Skeletal muscle satellite cell (primary cell): ENCODE data around the gene GSS. TPM values are rescaled to one million over a fixed set of nuclear protein-coding genes. Genes with fewer than 3 reads are reported as not detected.

Source experiments
- H3K27me3 ChIP-seq: 2 replicates; pipeline ENCODE4 v1.7.0; 2013; ENCODE audit warnings: low read length; ENCODE audit not compliant: control insufficient read depth, insufficient read depth
- H3K36me3 ChIP-seq: 2 replicates; pipeline ENCODE4 v1.7.0; 2013; ENCODE audit warnings: mild to moderate bottlenecking, control low read depth, low read length; ENCODE audit not compliant: insufficient read depth
- H3K4me1 ChIP-seq: 2 replicates; pipeline ENCODE4 v1.7.0; 2013; ENCODE audit warnings: low read length; ENCODE audit not compliant: control insufficient read depth, insufficient read depth
- H3K4me2 ChIP-seq: 2 replicates; pipeline ENCODE4 v1.7.0; 2013; ENCODE audit warnings: mild to moderate bottlenecking, low read length
- H3K4me3 ChIP-seq: 2 replicates; pipeline ENCODE4 v1.7.0; 2013; ENCODE audit warnings: low read length
- H3K9ac ChIP-seq: 2 replicates; pipeline ENCODE4 v1.7.0; 2013; ENCODE audit warnings: mild to moderate bottlenecking, low read depth, low read length, moderate library complexity
- H3K9me3 ChIP-seq: replicated peaks from 2 replicates; pipeline ENCODE4 v1.7.0; 2013; ENCODE audit warnings: mild to moderate bottlenecking, control low read depth, low read length
- total RNA-seq: library from RNA; depleted of rRNA; stranded (reverse); fragments of >200 nt; gene quantifications from 2 replicates; pipeline ENCODE4 v1.2.3, GENCODE V29; 2012; rRNA removed

The GSS gene
- 74.3 and 82.9 TPM in 2 replicates for total RNA-seq

- no peaks in the 10 kb centered on the region for H3K27me3 ChIP-seq
- peak within 1 kb of the TSS; percentile 92 for H3K4me2 ChIP-seq
- H3K36me3 ChIP-seq = peaks cover 5% of the 10 kb centered on the region
- H3K9ac ChIP-seq = peak within 1 kb of the TSS; percentile 96
- no peaks in the 10 kb centered on the region for H3K9me3 ChIP-seq
- H3K4me1 ChIP-seq = peaks cover 5% of the 10 kb centered on the region
- peak within 1 kb of the TSS; percentile 87 for H3K4me3 ChIP-seq
Observed at GRCh38 chr20:34955231-34956040, at the start of gene GSS, which contains the start of gene MYH7B. Gene GSS, minus strand, starts transcription at chr20:34955806. Its CDS starts 3,954 bp downstream, at chr20:34951852. Gene MYH7B, plus strand, starts transcription at chr20:34955868. Its CDS starts 22,138 bp downstream, at chr20:34978006.

- H3K4me1 ChIP-seq = no peaks in the 10 kb centered on the region
- no peaks in the 10 kb centered on the region for H3K9me3 ChIP-seq
- no peak overlapping the region for H3K4me2 ChIP-seq
- peaks cover 96% of the 10 kb centered on the region for H3K36me3 ChIP-seq
- H3K9ac ChIP-seq = no peak overlapping the region
- H3K27me3 ChIP-seq = no peaks in the 10 kb centered on the region
- H3K4me3 ChIP-seq = no peak overlapping the region
Observed at GRCh38 chr20:35004749-35005462, 49.3 kb upstream of the GSS start.

- Histone ChIP-seq H3K27me3 (no peaks in the 10 kb centered on the region), H3K9ac (no peak overlapping the region), H3K4me3 (no peak overlapping the region), H3K9me3 (no peaks in the 10 kb centered on the region), H3K36me3 (peaks cover 96% of the 10 kb centered on the region), H3K4me2 (no peak overlapping the region), H3K4me1 (no peaks in the 10 kb centered on the region)
Observed at GRCh38 chr20:35004051-35004725, 48.6 kb upstream of the GSS start.

- H3K4me2 ChIP-seq = no peak overlapping the region
- H3K4me1 ChIP-seq = no peaks in the 10 kb centered on the region
- H3K36me3 ChIP-seq = peaks cover 96% of the 10 kb centered on the region
- no peak overlapping the region for H3K9ac ChIP-seq
- H3K9me3 ChIP-seq = no peaks in the 10 kb centered on the region
- H3K4me3 ChIP-seq = no peak overlapping the region
- no peaks in the 10 kb centered on the region for H3K27me3 ChIP-seq
Observed at GRCh38 chr20:35003211-35004031, 47.8 kb upstream of the GSS start.

GRCh38 chr20:35002426-35003210, 47.0 kb upstream of the GSS start:
- no peak overlapping the region for H3K4me2 ChIP-seq
- H3K4me3 ChIP-seq = no peak overlapping the region
- no peaks in the 10 kb centered on the region for H3K4me1 ChIP-seq
- H3K27me3 ChIP-seq = no peaks in the 10 kb centered on the region
- H3K9ac ChIP-seq = no peak overlapping the region
- H3K9me3 ChIP-seq = no peaks in the 10 kb centered on the region
- H3K36me3 ChIP-seq = peaks cover 96% of the 10 kb centered on the region

- H3K9me3 ChIP-seq = no peaks in the 10 kb centered on the region
- no peaks in the 10 kb centered on the region for H3K27me3 ChIP-seq
- H3K36me3 ChIP-seq = peaks cover 90% of the 10 kb centered on the region
- no peak overlapping the region for H3K4me2 ChIP-seq
- no peaks in the 10 kb centered on the region for H3K4me1 ChIP-seq
- no peak overlapping the region for H3K9ac ChIP-seq
- no peak overlapping the region for H3K4me3 ChIP-seq
Observed at GRCh38 chr20:35001596-35002362, 46.2 kb upstream of the GSS start.

GRCh38 chr20:35000922-35001595, 45.5 kb upstream of the GSS start:
- Histone ChIP-seq H3K4me1 (no peaks in the 10 kb centered on the region), H3K4me3 (no peak overlapping the region), H3K9ac (no peak overlapping the region), H3K27me3 (no peaks in the 10 kb centered on the region), H3K4me2 (no peak overlapping the region), H3K9me3 (no peaks in the 10 kb centered on the region), H3K36me3 (peaks cover 88% of the 10 kb centered on the region)

- H3K36me3 ChIP-seq = peaks cover 88% of the 10 kb centered on the region
- no peaks in the 10 kb centered on the region for H3K27me3 ChIP-seq
- no peak overlapping the region for H3K4me2 ChIP-seq
- H3K9me3 ChIP-seq = no peaks in the 10 kb centered on the region
- no peak overlapping the region for H3K9ac ChIP-seq
- no peak overlapping the region for H3K4me3 ChIP-seq
- no peaks in the 10 kb centered on the region for H3K4me1 ChIP-seq
Observed at GRCh38 chr20:35000311-35000921, 44.8 kb upstream of the GSS start.

- Histone ChIP-seq H3K4me3 (no peak overlapping the region), H3K27me3 (no peaks in the 10 kb centered on the region), H3K36me3 (peaks cover 87% of the 10 kb centered on the region)
Observed at GRCh38 chr20:34999782-35000181, 44.2 kb upstream of the GSS start.

More at GRCh38 chr20:34999782-35000181, 44.2 kb upstream of the GSS start:
- no peak overlapping the region for H3K4me2 ChIP-seq
- no peaks in the 10 kb centered on the region for H3K4me1 ChIP-seq
- H3K9ac ChIP-seq = no peak overlapping the region
- H3K9me3 ChIP-seq = no peaks in the 10 kb centered on the region
